IPS DF 6.9 (cell line): ENCODE measurements around the gene ZNF341.

Source experiments
- DNase-seq: peaks from one replicate; pipeline ENCODE4 v3.0.0-alpha.2; 2013; ENCODE audit warnings: low read depth, low spot score
- H3K27ac ChIP-seq: one replicate; pipeline ENCODE4 v1.5.1; 2013; ENCODE audit warnings: low read length, control low read depth
- H3K27me3 ChIP-seq: 2 replicates; pipeline ENCODE4 v1.6.1; 2013; ENCODE audit warnings: mild to moderate bottlenecking, low read length; ENCODE audit not compliant: control insufficient read depth, insufficient read depth
- H3K36me3 ChIP-seq: 2 replicates; pipeline ENCODE4 v1.6.1; 2013; ENCODE audit warnings: low read length; ENCODE audit not compliant: control insufficient read depth, insufficient read depth
- H3K4me1 ChIP-seq: 2 replicates; pipeline ENCODE4 v1.6.1; 2013; ENCODE audit warnings: low read length; ENCODE audit not compliant: control insufficient read depth, insufficient read depth
- H3K4me3 ChIP-seq: 2 replicates; pipeline ENCODE4 v1.5.1; 2013; ENCODE audit warnings: mild to moderate bottlenecking, low read length
- H3K9me3 ChIP-seq: 2 replicates; pipeline ENCODE4 v1.6.1; 2013; ENCODE audit warnings: low read length, inconsistent platforms; ENCODE audit not compliant: control insufficient read depth, insufficient read depth
- WGBS: extraction: QIAGEN DNeasy Blood & Tissue Kit; methylation state at CpG from one replicate; pipeline ENCODE4 v1.1.7; 2013; ENCODE audit warnings: mixed read lengths, missing lambda C conversion rate; ENCODE audit not compliant: insufficient read length, insufficient coverage; 5-methylcytosine and 5-hydroxymethylcytosine counted together

ZNF341 gene

GRCh38 chr20:33812152-33812849 is 80.5 kb downstream of the ZNF341 start:
- no peak overlapping the region for H3K27ac ChIP-seq
- no peaks in the 10 kb centered on the region for H3K4me1 ChIP-seq
- no peak for DNase-seq
- peak overlapping the region; percentile 75; the same call in 1 of the 2 replicates for H3K4me3 ChIP-seq
- no CpG with 5 or more reads among the region's 14 CpGs for WGBS
- H3K9me3 ChIP-seq: no peaks in the 10 kb centered on the region
- H3K36me3 ChIP-seq: no peaks in the 10 kb centered on the region
- H3K27me3 ChIP-seq: no peaks in the 10 kb centered on the region

GRCh38 chr20:33812908-33813462 is 81.2 kb downstream of the ZNF341 start:
- 100% methylated on average over 1 of the region's 10 CpGs for WGBS
- no peaks in the 10 kb centered on the region for H3K27me3 ChIP-seq
- H3K4me1 ChIP-seq: no peaks in the 10 kb centered on the region
- no peak overlapping the region for H3K27ac ChIP-seq
- no peak overlapping the region; the same call in 1 of the 2 replicates for H3K4me3 ChIP-seq
- DNase-seq: no peak
- H3K36me3 ChIP-seq: no peaks in the 10 kb centered on the region
- no peaks in the 10 kb centered on the region for H3K9me3 ChIP-seq

- Histone ChIP-seq H3K27me3 (no peaks in the 10 kb centered on the region), H3K4me1 (no peaks in the 10 kb centered on the region), H3K9me3 (no peaks in the 10 kb centered on the region), H3K36me3 (no peaks in the 10 kb centered on the region), H3K4me3 (no peak overlapping the region), H3K27ac (no peak overlapping the region)
- no CpG with 5 or more reads among the region's 5 CpGs for WGBS
- DNase-seq: no peak
Measured at GRCh38 chr20:33814238-33814712, 82.5 kb downstream of the ZNF341 start.

- no CpG with 5 or more reads among the region's 3 CpGs for WGBS
- no peak for DNase-seq
Measured at GRCh38 chr20:33815671-33816070, 83.9 kb downstream of the ZNF341 start.

GRCh38 chr20:33816191-33816590 is 84.4 kb downstream of the ZNF341 start:
- no peaks in the 10 kb centered on the region for H3K9me3 ChIP-seq
- H3K4me1 ChIP-seq: no peaks in the 10 kb centered on the region
- no peak overlapping the region for H3K4me3 ChIP-seq
- H3K27ac ChIP-seq: no peak overlapping the region
- WGBS: no CpG with 5 or more reads among the region's 1 CpG
- H3K36me3 ChIP-seq: no peaks in the 10 kb centered on the region
- H3K27me3 ChIP-seq: no peaks in the 10 kb centered on the region
- no peak for DNase-seq

More at GRCh38 chr20:33815671-33816070, 83.9 kb downstream of the ZNF341 start:
- Histone ChIP-seq H3K27me3 (no peaks in the 10 kb centered on the region), H3K27ac (no peak overlapping the region), H3K4me1 (no peaks in the 10 kb centered on the region), H3K36me3 (no peaks in the 10 kb centered on the region), H3K4me3 (no peak overlapping the region), H3K9me3 (no peaks in the 10 kb centered on the region)

GRCh38 chr20:33817411-33817810 is 85.6 kb downstream of the ZNF341 start:
- Histone ChIP-seq H3K36me3 (no peaks in the 10 kb centered on the region), H3K27ac (no peak overlapping the region), H3K27me3 (no peaks in the 10 kb centered on the region), H3K9me3 (no peaks in the 10 kb centered on the region), H3K4me3 (no peak overlapping the region), H3K4me1 (no peaks in the 10 kb centered on the region)
- WGBS: no CpG with 5 or more reads among the region's 5 CpGs
- DNase-seq: no peak

- no peak overlapping the region for H3K27ac ChIP-seq
Measured at GRCh38 chr20:33819456-33819855, 87.7 kb downstream of the ZNF341 start.

GRCh38 chr20:33820362-33820761 is 88.6 kb downstream of the ZNF341 start:
- Histone ChIP-seq H3K36me3 (no peaks in the 10 kb centered on the region), H3K27me3 (no peaks in the 10 kb centered on the region), H3K27ac (no peak overlapping the region), H3K9me3 (no peaks in the 10 kb centered on the region), H3K4me3 (no peak overlapping the region), H3K4me1 (no peaks in the 10 kb centered on the region)
- 100% methylated on average over 1 of the region's 1 CpG for WGBS
- no peak for DNase-seq

More at GRCh38 chr20:33819456-33819855, 87.7 kb downstream of the ZNF341 start:
- Histone ChIP-seq H3K27me3 (no peaks in the 10 kb centered on the region), H3K4me3 (no peak overlapping the region), H3K4me1 (no peaks in the 10 kb centered on the region), H3K36me3 (no peaks in the 10 kb centered on the region), H3K9me3 (no peaks in the 10 kb centered on the region)
- no CpG with 5 or more reads among the region's 1 CpG for WGBS
- DNase-seq: no peak

GRCh38 chr20:33821270-33821836 is 89.6 kb downstream of the ZNF341 start:
- DNase-seq: no peak
- Histone ChIP-seq H3K4me1 (no peaks in the 10 kb centered on the region; the same call in 1 of the 2 replicates), H3K27me3 (no peaks in the 10 kb centered on the region), H3K9me3 (no peaks in the 10 kb centered on the region), H3K36me3 (no peaks in the 10 kb centered on the region), H3K27ac (no peak overlapping the region), H3K4me3 (no peak overlapping the region)
- no CpG with 5 or more reads among the region's 4 CpGs for WGBS

GRCh38 chr20:33822423-33822822 is 90.6 kb downstream of the ZNF341 start:
- no peaks in the 10 kb centered on the region for H3K27me3 ChIP-seq
- no peaks in the 10 kb centered on the region for H3K36me3 ChIP-seq
- no peaks in the 10 kb centered on the region; the same call in 1 of the 2 replicates for H3K4me1 ChIP-seq
- no peak for DNase-seq
- no peak overlapping the region for H3K4me3 ChIP-seq
- no peak overlapping the region for H3K27ac ChIP-seq
- H3K9me3 ChIP-seq: no peaks in the 10 kb centered on the region
- WGBS: no CpG with 5 or more reads among the region's 5 CpGs
